OCI-LY7 (cell line): ENCODE results near the gene NRROS. TPM values are rescaled to one million over a fixed set of nuclear protein-coding genes. Genes with fewer than 3 reads are reported as not detected.

Experiments used
- BruUV-seq: library from RNA; stranded (reverse); fragments of 400-500 nt; replicated peaks from 2 replicates; lab custom pipeline; 2021; lab: Mats Ljungman, UMichigan
- CTCF ChIA-PET: fragments of 300-600 bp; sonication (Branson Sonifier 250); formaldehyde crosslinking; loops from one replicate; lab custom pipeline; 2022; ENCODE audit warnings: antibody characterized with exemption; ENCODE audit not compliant: unreplicated experiment; lab: Charles Lee
- POLR2A ChIA-PET: fragments of 300-600 bp; sonication (Branson Sonifier 250); formaldehyde crosslinking; loops from one replicate; lab custom pipeline; 2022; ENCODE audit warnings: antibody characterized with exemption; lab: Charles Lee
- DNase-seq: peaks from one replicate; pipeline ENCODE4 v3.0.0-alpha.2; 2015; ENCODE audit warnings: low spot score
- H2AFZ ChIP-seq: fragments of 200-600 bp; sonication (generic), shearing (Covaris generic); 2 replicates; pipeline ENCODE4 v1.6.1; 2014; ENCODE audit warnings: mild to moderate bottlenecking, antibody characterized with exemption, low read length, moderate library complexity
- H3K27ac ChIP-seq: fragments of 200-600 bp; sonication (generic); 2 replicates; pipeline ENCODE4 v1.5.1; 2014; ENCODE audit warnings: mixed run types, low read depth, mild to moderate bottlenecking, moderate library complexity, low read length, inconsistent platforms; ENCODE audit not compliant: poor library complexity, severe bottlenecking
- H3K36me3 ChIP-seq: fragments of 200-600 bp; sonication (generic); 2 replicates; pipeline ENCODE4 v1.6.1; 2014; ENCODE audit warnings: mild to moderate bottlenecking, antibody characterized with exemption, low read length, moderate library complexity, mixed read lengths; ENCODE audit not compliant: insufficient read depth
- H3K4me1 ChIP-seq: fragments of 200-600 bp; sonication (generic); 2 replicates; pipeline ENCODE4 v1.5.1; 2014; ENCODE audit warnings: mild to moderate bottlenecking, low read length; ENCODE audit not compliant: insufficient read depth, poor library complexity, severe bottlenecking
- H3K4me2 ChIP-seq: fragments of 200-600 bp; sonication (generic); 2 replicates; pipeline ENCODE4 v1.6.1; 2014; ENCODE audit warnings: mild to moderate bottlenecking, low read length
- H3K4me3 ChIP-seq: fragments of 200-600 bp; sonication (generic); 2 replicates; pipeline ENCODE4 v1.5.1; 2014; ENCODE audit warnings: mild to moderate bottlenecking, low read depth, low read length; ENCODE audit not compliant: poor library complexity, severe bottlenecking
- H3K79me2 ChIP-seq: fragments of 200-600 bp; sonication (generic); 2 replicates; pipeline ENCODE4 v1.6.1; 2016; ENCODE audit warnings: low read depth, mild to moderate bottlenecking, low read length, moderate library complexity, mixed read lengths; ENCODE audit not compliant: insufficient read depth
- H3K9me2 ChIP-seq: fragments of 200-600 bp; sonication (generic); 2 replicates; pipeline ENCODE4 v1.6.1; 2016; ENCODE audit warnings: mild to moderate bottlenecking, low read length, mixed read lengths; ENCODE audit not compliant: insufficient read depth
- H3K9me3 ChIP-seq: fragments of 200-600 bp; sonication (generic); 2 replicates; pipeline ENCODE4 v1.6.1; 2014; ENCODE audit warnings: mild to moderate bottlenecking, mixed run types, low read length, mixed read lengths
- H4K20me1 ChIP-seq: fragments of 200-600 bp; sonication (generic); 2 replicates; pipeline ENCODE4 v1.6.1; 2014; ENCODE audit warnings: mild to moderate bottlenecking, antibody characterized with exemption, low read length, moderate library complexity, mixed read lengths; ENCODE audit not compliant: insufficient read depth
- EZH2phosphoT487 ChIP-seq: fragments of 200-600 bp; sonication (generic); IDR thresholded peaks from 2 replicates; pipeline ENCODE4 v1.6.1; 2018; ENCODE audit warnings: low read depth, borderline replicate concordance, mild to moderate bottlenecking, mixed run types, antibody characterized with exemption, low read length, moderate library complexity, mixed read lengths
- intact Hi-C: fragments of 100-400 bp; cut with micrococcal nuclease; formaldehyde crosslinking; loops from one replicate; pipeline ENCODE4 v1.10.0; 2022; ENCODE audit not compliant: unreplicated experiment
- total RNA-seq, 2 experiments: library from RNA; depleted of rRNA in 1 of 2; stranded (reverse); fragments of >200 nt in 1 of 2; shearing (Covaris generic) in 1 of 2; gene quantifications; 2 replicates each; pipeline ENCODE4 v1.2.3, GENCODE V29; 2014 to 2022
- TF ChIP-seq, protein P1 (sequence below): fragments of 200-600 bp; sonication (generic); conservative IDR thresholded peaks from 2 replicates; pipeline ENCODE4 v1.5.1; 2014; ENCODE audit warnings: mild to moderate bottlenecking, antibody characterized with exemption, low read length, moderate library complexity, mixed read lengths

The NRROS gene
- total RNA-seq, 2 experiments from 2014 or later, result 1.1 to 3.8 TPM

DNA sequence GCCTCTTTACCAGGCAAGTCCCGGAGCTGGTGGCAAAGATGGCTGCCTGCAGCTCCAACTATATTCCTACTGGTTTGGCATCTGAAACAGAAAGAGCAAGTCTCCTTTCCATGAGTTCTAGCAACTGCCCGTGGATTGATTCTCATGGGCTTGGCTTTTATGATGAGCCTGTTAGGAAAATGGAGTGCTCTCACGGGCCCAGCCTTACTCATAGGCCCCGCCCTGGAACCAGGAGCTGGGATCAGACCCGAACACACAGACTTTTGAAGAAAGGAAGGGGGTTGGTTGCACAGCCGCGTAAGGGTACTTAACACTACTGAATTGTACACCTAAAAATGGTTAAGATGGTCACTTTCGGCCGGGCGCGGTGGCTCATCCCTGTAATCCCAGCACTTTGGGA, 2.9 kb downstream of the NRROS start:
- Histone ChIP-seq H3K4me3 (no peak overlapping the region), H3K79me2 (no peaks in the 10 kb centered on the region), H3K4me2 (peak overlapping the region; percentile 49), H3K4me1 (peaks cover 52% of the 10 kb centered on the region), H3K27ac (no peak overlapping the region), H3K9me2 (no peaks in the 10 kb centered on the region), H4K20me1 (no peaks in the 10 kb centered on the region), H3K36me3 (no peaks in the 10 kb centered on the region), H3K9me3 (no peaks in the 10 kb centered on the region), H2AFZ (no peak overlapping the region)
- CTCF ChIA-PET, result no interaction called here
- intact Hi-C loops, result no loop called here
- POLR2A ChIA-PET, result interaction anchor here (0.7 kb wide), 1 partner anchor 12 kb away, joined by 6 read pairs; no protein-coding TSS in a partner anchor
- no peak for TF ChIP-seq EZH2phosphoT487
- TF ChIP-seq, protein P1, sequence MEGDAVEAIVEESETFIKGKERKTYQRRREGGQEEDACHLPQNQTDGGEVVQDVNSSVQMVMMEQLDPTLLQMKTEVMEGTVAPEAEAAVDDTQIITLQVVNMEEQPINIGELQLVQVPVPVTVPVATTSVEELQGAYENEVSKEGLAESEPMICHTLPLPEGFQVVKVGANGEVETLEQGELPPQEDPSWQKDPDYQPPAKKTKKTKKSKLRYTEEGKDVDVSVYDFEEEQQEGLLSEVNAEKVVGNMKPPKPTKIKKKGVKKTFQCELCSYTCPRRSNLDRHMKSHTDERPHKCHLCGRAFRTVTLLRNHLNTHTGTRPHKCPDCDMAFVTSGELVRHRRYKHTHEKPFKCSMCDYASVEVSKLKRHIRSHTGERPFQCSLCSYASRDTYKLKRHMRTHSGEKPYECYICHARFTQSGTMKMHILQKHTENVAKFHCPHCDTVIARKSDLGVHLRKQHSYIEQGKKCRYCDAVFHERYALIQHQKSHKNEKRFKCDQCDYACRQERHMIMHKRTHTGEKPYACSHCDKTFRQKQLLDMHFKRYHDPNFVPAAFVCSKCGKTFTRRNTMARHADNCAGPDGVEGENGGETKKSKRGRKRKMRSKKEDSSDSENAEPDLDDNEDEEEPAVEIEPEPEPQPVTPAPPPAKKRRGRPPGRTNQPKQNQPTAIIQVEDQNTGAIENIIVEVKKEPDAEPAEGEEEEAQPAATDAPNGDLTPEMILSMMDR, result no peak
- BruUV-seq, result no TSS peak
- DNase-seq, result no peak

DNA sequence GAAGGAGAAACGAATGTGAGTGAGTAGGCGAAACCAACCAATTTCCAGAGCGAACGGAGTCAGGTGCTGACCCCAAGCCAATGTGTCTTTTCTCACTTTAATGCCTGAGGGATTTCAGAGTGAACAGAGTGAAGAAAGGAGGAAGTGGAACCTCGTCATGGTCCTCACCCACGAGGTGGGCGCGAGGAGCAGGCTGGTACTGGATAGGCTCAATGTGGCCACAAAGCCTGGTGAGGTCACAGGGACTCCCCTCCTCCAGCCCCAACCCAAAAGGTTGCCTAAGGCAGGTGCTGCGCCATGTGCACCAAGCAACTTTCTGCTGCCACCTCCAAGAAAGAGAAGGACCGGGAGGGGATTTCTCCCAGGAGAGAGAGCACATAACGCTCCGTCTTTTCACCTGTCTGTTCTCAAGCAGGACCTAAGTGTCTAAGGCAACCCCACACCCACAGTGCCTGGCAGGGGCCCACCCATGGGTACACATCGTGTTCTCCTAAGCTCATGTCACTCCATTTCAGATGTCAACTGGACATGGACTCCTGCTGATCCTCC, 3.8 kb downstream of the NRROS start:
- CTCF ChIA-PET, result no interaction called here
- POLR2A ChIA-PET, result interaction anchor here (0.8 kb wide), 1 partner anchor 97 kb away, joined by 3 read pairs; no protein-coding TSS in a partner anchor
- intact Hi-C loops, result loop anchor here (1.0 kb wide), 1 partner anchor 11 kb away; no protein-coding TSS in a partner anchor
- Histone ChIP-seq H3K4me3 (peak overlapping the region; percentile 7), H3K27ac (no peak overlapping the region), H3K4me2 (peak overlapping the region; percentile 49), H3K9me2 (no peaks in the 10 kb centered on the region), H2AFZ (peak overlapping the region; percentile 67; the same call in 1 of the 2 replicates), H3K36me3 (no peaks in the 10 kb centered on the region), H3K79me2 (no peaks in the 10 kb centered on the region), H3K9me3 (no peaks in the 10 kb centered on the region), H4K20me1 (no peaks in the 10 kb centered on the region), H3K4me1 (peaks cover 52% of the 10 kb centered on the region)
- TF ChIP-seq, protein P1, result no peak
- TF ChIP-seq EZH2phosphoT487, result no peak
- peak; percentile 88 for DNase-seq
- BruUV-seq, result no TSS peak

DNA sequence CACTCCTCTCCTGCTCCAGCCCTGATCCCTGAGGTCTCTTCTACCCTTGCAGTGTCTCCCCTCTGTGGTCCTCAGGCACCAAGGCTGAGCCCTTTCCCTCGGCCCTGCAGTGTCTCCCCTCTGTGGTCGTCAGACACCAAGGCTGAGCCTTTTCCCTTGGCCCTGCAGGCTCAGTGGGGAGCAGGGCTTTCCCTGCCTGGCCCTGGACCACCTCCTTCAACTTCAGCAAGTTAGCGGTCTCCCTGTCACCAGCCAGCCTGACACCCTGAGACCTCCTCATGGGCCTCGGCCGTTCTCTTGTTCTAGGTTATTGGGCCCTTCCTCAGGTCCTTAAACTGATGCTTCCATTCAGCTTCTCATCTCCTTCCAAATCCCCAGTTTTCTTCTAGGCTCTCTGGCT, 4.3 kb downstream of the NRROS start:
- BruUV-seq, result no TSS peak
- ChIA-PET POLR2A (interaction anchor here (0.8 kb wide), 1 partner anchor 97 kb away, joined by 3 read pairs; no protein-coding TSS in a partner anchor), CTCF (no interaction called here)
- H3K9me2 ChIP-seq, result no peaks in the 10 kb centered on the region
- intact Hi-C loops, result loop anchor here (1.0 kb wide), 1 partner anchor 11 kb away; no protein-coding TSS in a partner anchor
- peak overlapping the region; percentile 67; the same call in 1 of the 2 replicates for H2AFZ ChIP-seq
- no peaks in the 10 kb centered on the region for H3K9me3 ChIP-seq
- H3K4me2 ChIP-seq, result peak overlapping the region; percentile 49
- peaks cover 50% of the 10 kb centered on the region for H3K4me1 ChIP-seq
- H3K36me3 ChIP-seq, result no peaks in the 10 kb centered on the region
- no peak for DNase-seq
- H3K27ac ChIP-seq, result no peak overlapping the region
- no peaks in the 10 kb centered on the region for H4K20me1 ChIP-seq
- TF ChIP-seq, protein P1, result no peak
- TF ChIP-seq EZH2phosphoT487, result no peak
- H3K79me2 ChIP-seq, result no peaks in the 10 kb centered on the region
- H3K4me3 ChIP-seq, result no peak overlapping the region
